ENCODE measurements around the gene WDR11. TPM values are rescaled to one million over a fixed set of nuclear protein-coding genes. Genes with fewer than 3 reads are reported as not detected.

WDR11 gene
- total and polyA plus RNA-seq, 9 donors, result 20.7 to 55.3 (median 41.8) TPM

GRCh38 chr10:120883071-120883470, 31.9 kb downstream of the WDR11 start:
- Histone ChIP-seq H3K27me3 (no peaks in the 10 kb centered on the region), H3K4me3 (no peak overlapping the region), H3K36me3 (no peaks in the 10 kb centered on the region), H3K9me3 (no peaks in the 10 kb centered on the region), H3K4me1 (ENCODE audit: insufficient read depth) (no peaks in the 10 kb centered on the region), H3K27ac (no peak overlapping the region)
- TF ChIP-seq EP300 (IDR thresholded peaks at IDR 0.05), result no peak
- no peak for TF ChIP-seq CTCF (IDR thresholded peaks at IDR 0.05)
- no peak for TF ChIP-seq POLR2A (IDR thresholded peaks at IDR 0.05)
- 85 to 93% (median 91%) methylated on average over 1 of the region's 1 CpG for WGBS, 3 donors
- intact Hi-C loops (cut with DNase I), result no loop called here
- no peak for DNase-seq

DNA sequence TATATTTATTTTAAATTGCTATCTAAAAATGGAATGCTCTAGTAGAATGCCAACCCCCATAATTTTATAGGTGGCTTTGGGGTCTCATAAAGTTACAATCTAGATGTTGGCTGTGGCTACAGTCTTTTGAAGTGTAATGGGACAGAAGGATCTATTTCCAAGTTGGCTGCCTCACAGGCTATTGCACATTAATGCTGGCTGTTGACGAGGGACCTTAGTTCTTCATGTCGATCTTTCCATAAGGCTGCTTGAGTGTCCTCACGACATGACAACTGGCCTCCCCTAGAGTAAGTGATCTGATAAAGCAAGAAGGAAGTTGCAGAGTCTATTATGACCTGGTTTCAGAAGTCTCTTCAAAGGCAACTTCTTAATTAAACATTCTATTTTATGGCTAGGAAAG, 36.3 kb downstream of the WDR11 start:
- Histone ChIP-seq H3K27ac (no peak overlapping the region), H3K27me3 (no peaks in the 10 kb centered on the region), H3K9me3 (no peaks in the 10 kb centered on the region), H3K4me1 (ENCODE audit: insufficient read depth) (no peaks in the 10 kb centered on the region), H3K36me3 (no peaks in the 10 kb centered on the region), H3K4me3 (no peak overlapping the region)
- intact Hi-C loops (cut with DNase I), result no loop called here
- WGBS, 3 donors, result 87 to 93% (median 92%) methylated on average over 3 of the region's 3 CpGs
- TF ChIP-seq CTCF (IDR thresholded peaks at IDR 0.05) (no peak), POLR2A (IDR thresholded peaks at IDR 0.05) (no peak), EP300 (IDR thresholded peaks at IDR 0.05) (no peak)
- DNase-seq, result no peak

- no peaks in the 10 kb centered on the region for H3K9me3 ChIP-seq
Observed at GRCh38 chr10:120891365-120891764, 40.2 kb downstream of the WDR11 start.

GRCh38 chr10:120894556-120894955, 43.4 kb downstream of the WDR11 start:
- no peaks in the 10 kb centered on the region for H3K27me3 ChIP-seq
- H3K9me3 ChIP-seq, result no peaks in the 10 kb centered on the region
- intact Hi-C loops (cut with DNase I), result no loop called here
- no peaks in the 10 kb centered on the region for H3K4me1 ChIP-seq (ENCODE audit: insufficient read depth)
- TF ChIP-seq POLR2A (IDR thresholded peaks at IDR 0.05) (no peak), CTCF (IDR thresholded peaks at IDR 0.05) (no peak), EP300 (IDR thresholded peaks at IDR 0.05) (no peak)
- no peak for DNase-seq
- no peaks in the 10 kb centered on the region for H3K36me3 ChIP-seq
- H3K4me3 ChIP-seq, result no peak overlapping the region
- no peak overlapping the region for H3K27ac ChIP-seq
- WGBS, 3 donors, result 86 to 95% (median 87%) methylated on average over 1 of the region's 1 CpG

More at GRCh38 chr10:120891365-120891764, 40.2 kb downstream of the WDR11 start:
- Histone ChIP-seq H3K36me3 (no peaks in the 10 kb centered on the region), H3K4me1 (ENCODE audit: insufficient read depth) (no peaks in the 10 kb centered on the region), H3K27me3 (no peaks in the 10 kb centered on the region), H3K27ac (no peak overlapping the region), H3K4me3 (no peak overlapping the region)
- TF ChIP-seq EP300 (IDR thresholded peaks at IDR 0.05) (no peak), CTCF (IDR thresholded peaks at IDR 0.05) (no peak), POLR2A (IDR thresholded peaks at IDR 0.05) (no peak)
- DNase-seq, result no peak
- intact Hi-C loops (cut with DNase I), result no loop called here

GRCh38 chr10:120897343-120897742, 46.2 kb downstream of the WDR11 start:
- intact Hi-C loops (cut with DNase I), result no loop called here
- H3K27ac ChIP-seq, result no peak overlapping the region
- 76 to 92% (median 82%) methylated on average over 2 of the region's 2 CpGs for WGBS, 3 donors
- H3K36me3 ChIP-seq, result no peaks in the 10 kb centered on the region
- no peaks in the 10 kb centered on the region for H3K4me1 ChIP-seq (ENCODE audit: insufficient read depth)
- no peaks in the 10 kb centered on the region for H3K27me3 ChIP-seq
- H3K4me3 ChIP-seq, result no peak overlapping the region
- TF ChIP-seq POLR2A (IDR thresholded peaks at IDR 0.05) (no peak), CTCF (IDR thresholded peaks at IDR 0.05) (no peak), EP300 (IDR thresholded peaks at IDR 0.05) (no peak)
- H3K9me3 ChIP-seq, result no peaks in the 10 kb centered on the region
- no peak for DNase-seq

Data from ovary (tissue), 9 donors.